ENCODE data around the gene MAP3K4.

The MAP3K4 gene

GRCh38 chr6:161008245-161008644, 16.7 kb downstream of the MAP3K4 start:
- DNase-seq (ENCODE audit: low read depth), result no peak

GRCh38 chr6:161009991-161010390, 18.4 kb downstream of the MAP3K4 start:
- DNase-seq (ENCODE audit: low read depth), result no peak

- peak; percentile 83 for DNase-seq (ENCODE audit: low read depth)
These were observed 18.8 kb downstream of the MAP3K4 start for GRCh38 chr6:161010418-161010817.

- no peak for DNase-seq (ENCODE audit: low read depth)
These were observed 20.2 kb downstream of the MAP3K4 start for GRCh38 chr6:161011492-161012480.

- DNase-seq (ENCODE audit: low read depth), result no peak
These were observed 22.1 kb downstream of the MAP3K4 start for GRCh38 chr6:161013695-161014094.

- no peak for DNase-seq (ENCODE audit: low read depth)
These were observed 26.4 kb downstream of the MAP3K4 start for GRCh38 chr6:161017766-161018564.

GRCh38 chr6:161019324-161019839, 27.8 kb downstream of the MAP3K4 start:
- DNase-seq (ENCODE audit: low read depth), result no peak

GRCh38 chr6:161021543-161021942, 30.0 kb downstream of the MAP3K4 start:
- DNase-seq (ENCODE audit: low read depth), result no peak

- no peak for DNase-seq (ENCODE audit: low read depth)
These were observed 30.6 kb downstream of the MAP3K4 start for GRCh38 chr6:161021998-161022743.

GRCh38 chr6:161023316-161023715, 31.7 kb downstream of the MAP3K4 start:
- DNase-seq (ENCODE audit: low read depth), result no peak

GRCh38 chr6:161024364-161024920, 32.9 kb downstream of the MAP3K4 start:
- no peak for DNase-seq (ENCODE audit: low read depth)

- no peak for DNase-seq (ENCODE audit: low read depth)
These were observed 35.8 kb downstream of the MAP3K4 start for GRCh38 chr6:161027385-161027784.

- peak; percentile 94 for DNase-seq (ENCODE audit: low read depth)
These were observed 37.7 kb downstream of the MAP3K4 start for GRCh38 chr6:161029195-161029809.

GRCh38 chr6:161031721-161032495, 40.3 kb downstream of the MAP3K4 start:
- peak; percentile 90 for DNase-seq (ENCODE audit: low read depth)

- DNase-seq (ENCODE audit: low read depth), result no peak
These were observed 42.1 kb downstream of the MAP3K4 start for GRCh38 chr6:161033667-161034066.

GRCh38 chr6:161035182-161035980, 43.8 kb downstream of the MAP3K4 start:
- no peak for DNase-seq (ENCODE audit: low read depth)

- DNase-seq (ENCODE audit: low read depth), result no peak
These were observed 44.4 kb downstream of the MAP3K4 start for GRCh38 chr6:161035981-161036263.

GRCh38 chr6:161037873-161038228, 46.3 kb downstream of the MAP3K4 start:
- DNase-seq (ENCODE audit: low read depth), result no peak

- DNase-seq (ENCODE audit: low read depth), result peak; percentile 92
These were observed 46.9 kb downstream of the MAP3K4 start for GRCh38 chr6:161038229-161039031.
